Panc1 (cell line): ENCODE measurements around the gene OSBP2. TPM values are rescaled to one million over a fixed set of nuclear protein-coding genes. Genes with fewer than 3 reads are reported as not detected.

Experiments used
- ATAC-seq: fragments of 200-7000 bp; cut with Tn5 transposase; 2 replicates; pipeline ENCODE4 v1.9.1; 2020; ENCODE audit warnings: mild to moderate bottlenecking, moderate library complexity
- BruUV-seq: library from RNA; stranded (reverse); fragments of 400-500 nt; replicated peaks from 2 replicates; lab custom pipeline; 2021; lab: Mats Ljungman, UMichigan
- CTCF ChIA-PET: fragments of 300-600 bp; sonication (Branson Sonifier 250); formaldehyde crosslinking; loops from one replicate; lab custom pipeline; 2022; ENCODE audit warnings: antibody characterized with exemption; lab: Charles Lee
- POLR2A ChIA-PET: fragments of 300-600 bp; sonication (Branson Sonifier 250); formaldehyde crosslinking; loops from one replicate; lab custom pipeline; 2022; ENCODE audit warnings: antibody characterized with exemption; lab: Charles Lee
- DNase-seq: peaks from one replicate; pipeline ENCODE4 v3.0.0-alpha.2; 2010; ENCODE audit warnings: low read depth, low spot score
- H3K27ac ChIP-seq: 2 replicates; pipeline ENCODE4 v1.5.1; 2011; ENCODE audit warnings: mild to moderate bottlenecking, low read length, inconsistent platforms
- H3K27me3 ChIP-seq: fragments of 200-500 bp; sonication (Bioruptor generic); 2 replicates; pipeline ENCODE4 v1.6.0; 2014; ENCODE audit warnings: low read length, inconsistent platforms; ENCODE audit not compliant: control insufficient read depth, insufficient read depth
- H3K36me3 ChIP-seq: fragments of 200-500 bp; sonication (Bioruptor generic); 2 replicates; pipeline ENCODE4 v1.5.1; 2014; ENCODE audit warnings: inconsistent platforms, mild to moderate bottlenecking, low read length, moderate library complexity; ENCODE audit not compliant: control insufficient read depth, insufficient read depth
- H3K4me1 ChIP-seq: 2 replicates; pipeline ENCODE4 v1.5.1; 2011; ENCODE audit warnings: inconsistent platforms, mild to moderate bottlenecking, low read length, moderate library complexity; ENCODE audit not compliant: control insufficient read depth, insufficient read depth
- H3K4me3 ChIP-seq, 2 experiments: 2 replicates each; pipeline ENCODE4 v1.5.1; 2011 to 2012; ENCODE audit warnings: low read depth in 2 of 2, low read length in 2 of 2, mild to moderate bottlenecking in 2 of 2, inconsistent platforms in 1 of 2, moderate library complexity in 1 of 2
- H3K9me3 ChIP-seq: fragments of 200-500 bp; sonication (Bioruptor generic); 2 replicates; pipeline ENCODE4 v1.5.1; 2014; ENCODE audit warnings: low read depth, mild to moderate bottlenecking, inconsistent platforms, low read length, moderate library complexity; ENCODE audit not compliant: control insufficient read depth, insufficient read depth
- CTCF ChIP-seq: fragments of 450-650 bp; IDR thresholded peaks from 2 replicates; pipeline ENCODE4 v1.5.1; 2017; ENCODE audit warnings: mild to moderate bottlenecking
- POLR2AphosphoS5 ChIP-seq: IDR thresholded peaks from 2 replicates; pipeline ENCODE4 v1.6.1; 2012; ENCODE audit warnings: mild to moderate bottlenecking, low read depth, low read length, moderate library complexity
- REST ChIP-seq, 2 experiments: IDR thresholded peaks; 2 replicates each; pipeline ENCODE4 v1.6.1; 2011 to 2012; ENCODE audit warnings: low read depth in 2 of 2, control low read depth in 1 of 2, low read length in 1 of 2, mild to moderate bottlenecking in 1 of 2, moderate library complexity in 1 of 2; ENCODE audit not compliant: insufficient read depth in 1 of 2
- SIN3A ChIP-seq: IDR thresholded peaks from 2 replicates; pipeline ENCODE4 v1.6.1; 2012; ENCODE audit warnings: low read depth, mild to moderate bottlenecking, low read length, moderate library complexity, borderline replicate concordance; ENCODE audit not compliant: insufficient read depth
- TCF7L2 ChIP-seq: IDR thresholded peaks from 2 replicates; pipeline ENCODE4 v1.6.1; 2011; ENCODE audit warnings: mild to moderate bottlenecking, low read depth, low read length, inconsistent platforms
- in situ Hi-C: cut with HindIII; loops from 2 replicates; pipeline ENCODE4 v1.10.0; 2016; ENCODE audit warnings: low sequenced_read_pairs, low pct_unique_long_range_greater_than_20kb
- intact Hi-C: fragments of 100-400 bp; cut with micrococcal nuclease; formaldehyde crosslinking; loops from one replicate; pipeline ENCODE4 v1.10.0; 2022; ENCODE audit not compliant: unreplicated experiment
- total RNA-seq: library from RNA; stranded (reverse); gene quantifications from one replicate; pipeline ENCODE4 v1.2.1, GENCODE V29; 2021; ENCODE audit not compliant: unreplicated experiment

OSBP2 gene
- total RNA-seq, 1 experiment from 2014 or later: 4.7 TPM

GRCh38 chr22:30742291-30743256 lies 47.9 kb downstream of the OSBP2 start:
- Histone ChIP-seq H3K27ac (no peak overlapping the region), H3K4me3 (no peak overlapping the region), H3K27me3 (no peaks in the 10 kb centered on the region), H3K36me3 (no peaks in the 10 kb centered on the region), H3K9me3 (no peaks in the 10 kb centered on the region), H3K4me1 (no peaks in the 10 kb centered on the region)
- no TSS peak for BruUV-seq
- TF ChIP-seq SIN3A (no peak), REST (IDR thresholded peaks at IDR 0.05; ENCODE audit: insufficient read depth in 1 of 2, low read depth in 2 of 2, low read length in 1 of 2) (no peak), POLR2AphosphoS5 (no peak), TCF7L2 (no peak), CTCF (no peak)
- CTCF ChIA-PET: no interaction called here
- in situ Hi-C loops (no loop called here), intact Hi-C loops (no loop called here)
- ATAC-seq (no peak), DNase-seq (no peak)
- POLR2A ChIA-PET: no interaction called here

GRCh38 chr22:30743257-30744020 lies 48.8 kb downstream of the OSBP2 start:
- Histone ChIP-seq H3K4me1 (no peaks in the 10 kb centered on the region), H3K4me3 (no peak overlapping the region), H3K9me3 (no peaks in the 10 kb centered on the region), H3K36me3 (no peaks in the 10 kb centered on the region), H3K27ac (no peak overlapping the region), H3K27me3 (no peaks in the 10 kb centered on the region)
- ATAC-seq: no peak
- ChIA-PET CTCF (no interaction called here), POLR2A (no interaction called here)
- no TSS peak for BruUV-seq
- in situ Hi-C loops: no loop called here
- no peak for TF ChIP-seq CTCF
- TF ChIP-seq TCF7L2: no peak
- TF ChIP-seq REST (IDR thresholded peaks at IDR 0.05; ENCODE audit: insufficient read depth in 1 of 2, low read depth in 2 of 2, low read length in 1 of 2): no peak
- TF ChIP-seq POLR2AphosphoS5: no peak
- TF ChIP-seq SIN3A: no peak
- intact Hi-C loops: no loop called here
- DNase-seq: no peak
